ENCODE results near the gene IDS.

Gene IDS

DNA sequence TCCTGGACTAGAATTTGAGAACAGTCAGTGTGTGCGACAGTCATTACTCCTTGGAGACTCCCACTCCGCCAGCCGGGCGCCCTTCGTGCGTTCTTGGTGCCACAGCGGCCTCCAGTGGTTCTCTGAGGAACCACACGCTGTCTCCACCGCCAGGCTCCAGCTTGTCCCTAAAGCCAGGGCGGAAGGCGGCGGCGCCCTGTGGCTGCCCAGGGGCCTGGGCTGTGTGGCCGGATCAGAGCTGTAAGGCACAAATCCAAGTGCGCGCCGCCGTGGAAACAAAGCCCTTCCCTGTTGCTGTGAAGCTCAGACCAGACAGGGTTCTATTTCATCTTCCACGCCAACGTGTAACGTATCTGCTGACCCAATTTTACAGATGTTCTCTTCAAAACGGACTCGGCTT lies 34.2 kb downstream of the IDS start:
- H3K9ac ChIP-seq: no peak overlapping the region
- no peaks in the 10 kb centered on the region for H4K20me1 ChIP-seq (ENCODE audit: insufficient read depth)
- no peak overlapping the region; the same call in none of the 2 replicates for H2AFZ ChIP-seq (ENCODE audit: low read depth)
- TF ChIP-seq, protein P1, sequence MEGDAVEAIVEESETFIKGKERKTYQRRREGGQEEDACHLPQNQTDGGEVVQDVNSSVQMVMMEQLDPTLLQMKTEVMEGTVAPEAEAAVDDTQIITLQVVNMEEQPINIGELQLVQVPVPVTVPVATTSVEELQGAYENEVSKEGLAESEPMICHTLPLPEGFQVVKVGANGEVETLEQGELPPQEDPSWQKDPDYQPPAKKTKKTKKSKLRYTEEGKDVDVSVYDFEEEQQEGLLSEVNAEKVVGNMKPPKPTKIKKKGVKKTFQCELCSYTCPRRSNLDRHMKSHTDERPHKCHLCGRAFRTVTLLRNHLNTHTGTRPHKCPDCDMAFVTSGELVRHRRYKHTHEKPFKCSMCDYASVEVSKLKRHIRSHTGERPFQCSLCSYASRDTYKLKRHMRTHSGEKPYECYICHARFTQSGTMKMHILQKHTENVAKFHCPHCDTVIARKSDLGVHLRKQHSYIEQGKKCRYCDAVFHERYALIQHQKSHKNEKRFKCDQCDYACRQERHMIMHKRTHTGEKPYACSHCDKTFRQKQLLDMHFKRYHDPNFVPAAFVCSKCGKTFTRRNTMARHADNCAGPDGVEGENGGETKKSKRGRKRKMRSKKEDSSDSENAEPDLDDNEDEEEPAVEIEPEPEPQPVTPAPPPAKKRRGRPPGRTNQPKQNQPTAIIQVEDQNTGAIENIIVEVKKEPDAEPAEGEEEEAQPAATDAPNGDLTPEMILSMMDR (conservative IDR thresholded peaks at IDR 0.05; ENCODE audit: low read depth, low read length): peak; percentile 80
- no peak overlapping the region for H3K27ac ChIP-seq
- H3K4me3 ChIP-seq (IDR thresholded peaks at IDR 0.05; ENCODE audit: insufficient read depth, low read depth, low read length): no peak overlapping the region
- no peak overlapping the region; the same call in 1 of the 2 replicates for H3K4me2 ChIP-seq
- H3K79me2 ChIP-seq (ENCODE audit: insufficient read depth, low read depth): no peaks in the 10 kb centered on the region
- no peaks in the 10 kb centered on the region for H3K4me1 ChIP-seq (ENCODE audit: low read depth, poor library complexity, severe bottlenecking)
- no peaks in the 10 kb centered on the region for H3K36me3 ChIP-seq (ENCODE audit: insufficient read depth)
- no peaks in the 10 kb centered on the region for H3K27me3 ChIP-seq (ENCODE audit: insufficient read depth, low read depth)

DNA sequence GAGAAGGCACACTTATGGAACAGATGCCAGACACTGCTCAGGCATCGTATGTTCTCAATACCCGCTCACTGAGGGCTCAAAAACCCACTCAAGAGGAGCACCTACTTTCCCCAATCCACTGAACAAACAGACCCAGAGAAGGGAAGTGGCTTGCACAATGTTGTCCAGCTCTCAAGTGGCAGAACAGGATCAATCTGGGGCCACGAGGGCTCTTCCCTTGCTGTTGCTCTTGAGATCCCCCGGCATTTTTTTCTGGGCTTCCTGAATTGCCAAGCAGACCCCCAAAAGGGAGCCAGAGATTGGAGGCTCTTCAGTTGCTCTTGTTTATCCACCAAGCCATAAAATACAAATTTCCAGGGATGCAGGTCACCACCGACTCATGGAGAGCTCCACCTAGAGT lies 35.7 kb downstream of the IDS start:
- H3K79me2 ChIP-seq (ENCODE audit: insufficient read depth, low read depth): no peaks in the 10 kb centered on the region
- no peaks in the 10 kb centered on the region for H3K27me3 ChIP-seq (ENCODE audit: insufficient read depth, low read depth)
- no peak overlapping the region for H3K9ac ChIP-seq
- H3K36me3 ChIP-seq (ENCODE audit: insufficient read depth): no peaks in the 10 kb centered on the region
- TF ChIP-seq, protein P1 (conservative IDR thresholded peaks at IDR 0.05; ENCODE audit: low read depth, low read length): no peak
- H3K4me3 ChIP-seq (IDR thresholded peaks at IDR 0.05; ENCODE audit: insufficient read depth, low read depth, low read length): no peak overlapping the region
- H3K27ac ChIP-seq: no peak overlapping the region
- no peaks in the 10 kb centered on the region for H3K4me1 ChIP-seq (ENCODE audit: low read depth, poor library complexity, severe bottlenecking)
- no peak overlapping the region for H2AFZ ChIP-seq (ENCODE audit: low read depth)
- no peak overlapping the region for H3K4me2 ChIP-seq
- no peaks in the 10 kb centered on the region for H4K20me1 ChIP-seq (ENCODE audit: insufficient read depth)

DNA sequence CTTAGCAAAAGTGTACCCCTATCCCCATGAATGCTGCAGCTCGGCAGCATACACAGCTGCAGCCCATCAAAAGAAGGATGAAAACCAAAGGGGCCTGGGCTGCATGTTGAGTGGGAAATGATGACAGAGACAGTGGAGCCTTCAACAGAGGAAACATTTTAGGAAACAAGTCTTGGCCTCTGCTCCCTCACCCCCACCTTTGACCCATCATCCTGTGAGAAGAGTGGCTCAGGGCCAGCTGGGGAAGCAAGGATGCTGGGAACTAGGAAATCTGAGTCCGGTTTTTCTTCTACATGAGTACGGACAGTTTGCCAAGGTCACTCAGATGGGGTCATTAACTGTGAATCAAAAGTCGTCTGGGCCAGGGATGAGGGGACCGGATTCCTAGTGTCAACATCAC lies 37.2 kb downstream of the IDS start:
- no peaks in the 10 kb centered on the region for H3K4me1 ChIP-seq (ENCODE audit: low read depth, poor library complexity, severe bottlenecking)
- TF ChIP-seq, protein P1 (conservative IDR thresholded peaks at IDR 0.05; ENCODE audit: low read depth, low read length): no peak
- no peak overlapping the region for H3K27ac ChIP-seq
- H4K20me1 ChIP-seq (ENCODE audit: insufficient read depth): no peaks in the 10 kb centered on the region
- H3K36me3 ChIP-seq (ENCODE audit: insufficient read depth): no peaks in the 10 kb centered on the region
- H2AFZ ChIP-seq (ENCODE audit: low read depth): no peak overlapping the region
- no peak overlapping the region for H3K4me2 ChIP-seq
- no peak overlapping the region for H3K9ac ChIP-seq
- H3K27me3 ChIP-seq (ENCODE audit: insufficient read depth, low read depth): no peaks in the 10 kb centered on the region
- no peaks in the 10 kb centered on the region for H3K79me2 ChIP-seq (ENCODE audit: insufficient read depth, low read depth)
- H3K4me3 ChIP-seq (IDR thresholded peaks at IDR 0.05; ENCODE audit: insufficient read depth, low read depth, low read length): no peak overlapping the region

DNA sequence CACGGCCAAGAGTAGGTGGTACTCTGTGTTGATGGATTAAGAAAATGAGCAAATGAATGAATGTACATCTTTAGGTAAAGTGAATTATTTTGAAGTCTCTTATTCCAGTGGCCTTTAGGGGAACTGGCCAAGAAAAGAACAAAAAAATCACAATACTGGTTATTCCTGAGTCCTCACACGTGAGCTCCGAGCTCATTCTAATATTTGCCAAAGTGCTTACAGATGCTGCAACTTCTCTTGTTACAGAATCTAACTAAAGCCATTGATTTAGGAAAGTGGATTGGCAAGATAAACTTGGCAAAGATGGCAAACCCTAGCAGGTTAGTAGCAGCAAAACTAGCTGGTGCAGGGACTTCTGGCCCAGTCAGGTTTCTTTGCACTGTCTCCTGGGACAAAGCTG lies 37.6 kb downstream of the IDS start:
- Histone ChIP-seq H3K27ac (no peak overlapping the region), H4K20me1 (ENCODE audit: insufficient read depth) (no peaks in the 10 kb centered on the region), H3K79me2 (ENCODE audit: insufficient read depth, low read depth) (no peaks in the 10 kb centered on the region), H3K4me2 (no peak overlapping the region), H3K4me1 (ENCODE audit: low read depth, poor library complexity, severe bottlenecking) (no peaks in the 10 kb centered on the region), H3K4me3 (IDR thresholded peaks at IDR 0.05; ENCODE audit: insufficient read depth, low read depth, low read length) (no peak overlapping the region), H3K9ac (no peak overlapping the region), H2AFZ (ENCODE audit: low read depth) (no peak overlapping the region), H3K36me3 (ENCODE audit: insufficient read depth) (no peaks in the 10 kb centered on the region), H3K27me3 (ENCODE audit: insufficient read depth, low read depth) (no peaks in the 10 kb centered on the region)
- TF ChIP-seq, protein P1 (conservative IDR thresholded peaks at IDR 0.05; ENCODE audit: low read depth, low read length): no peak
